RWPE2 (cell line): ENCODE measurements around the gene RSPH1.

Source experiments
- ATAC-seq: fragments of 200-7000 bp; cut with Tn5 transposase; 3 replicates; pipeline ENCODE4 v1.9.1; 2021; ENCODE audit warnings: low read depth
- DNase-seq: peaks from one replicate; pipeline ENCODE4 v3.0.0-alpha.2; 2020; ENCODE audit warnings: low spot score
- H3K27ac ChIP-seq: fragments of 450-650 bp; 2 replicates; pipeline ENCODE4 v1.5.1; 2017; ENCODE audit warnings: mild to moderate bottlenecking; ENCODE audit not compliant: poor library complexity, severe bottlenecking
- H3K27me3 ChIP-seq: fragments of 250-450 bp; sonication (Bioruptor Pico); 2 replicates; pipeline ENCODE4 v1.5.1; 2021; ENCODE audit warnings: mild to moderate bottlenecking, moderate library complexity; ENCODE audit not compliant: insufficient read depth, poor library complexity, severe bottlenecking
- H3K36me3 ChIP-seq: fragments of 250-450 bp; sonication (Bioruptor Pico); 2 replicates; pipeline ENCODE4 v1.5.1; 2020; ENCODE audit warnings: low read depth, mild to moderate bottlenecking, moderate library complexity
- H3K4me1 ChIP-seq: fragments of 250-450 bp; sonication (Bioruptor Pico); 2 replicates; pipeline ENCODE4 v1.5.1; 2021; ENCODE audit warnings: mild to moderate bottlenecking, moderate library complexity; ENCODE audit not compliant: insufficient read depth, poor library complexity, severe bottlenecking
- H3K4me3 ChIP-seq: fragments of 250-450 bp; sonication (Bioruptor Pico); 2 replicates; pipeline ENCODE4 v1.5.1; 2021; ENCODE audit warnings: mild to moderate bottlenecking, moderate library complexity; ENCODE audit not compliant: severe bottlenecking
- H3K9me3 ChIP-seq: fragments of 250-450 bp; sonication (Bioruptor Pico); 2 replicates; pipeline ENCODE4 v1.5.1; 2021; ENCODE audit warnings: mild to moderate bottlenecking, moderate library complexity; ENCODE audit not compliant: severe bottlenecking
- CTCF ChIP-seq: fragments of 450-650 bp; IDR thresholded peaks from one replicate; pipeline ENCODE4 v1.5.1; 2017; ENCODE audit warnings: mild to moderate bottlenecking, moderate library complexity; ENCODE audit not compliant: poor library complexity, severe bottlenecking

Gene RSPH1

GRCh38 chr21:42465008-42465802 is 30.8 kb downstream of the RSPH1 start:
- DNase-seq (no peak), ATAC-seq (no peak)
- Histone ChIP-seq H3K4me1 (no peaks in the 10 kb centered on the region), H3K4me3 (no peak overlapping the region), H3K27me3 (no peaks in the 10 kb centered on the region), H3K36me3 (no peaks in the 10 kb centered on the region), H3K9me3 (no peaks in the 10 kb centered on the region), H3K27ac (no peak overlapping the region)
- no peak for TF ChIP-seq CTCF

GRCh38 chr21:42463861-42464515 is 32.0 kb downstream of the RSPH1 start:
- Histone ChIP-seq H3K27ac (no peak overlapping the region), H3K27me3 (no peaks in the 10 kb centered on the region), H3K4me1 (no peaks in the 10 kb centered on the region), H3K9me3 (no peaks in the 10 kb centered on the region), H3K36me3 (no peaks in the 10 kb centered on the region), H3K4me3 (no peak overlapping the region)
- ATAC-seq (no peak; the same call in 2 of the 3 replicates), DNase-seq (no peak)
- no peak for TF ChIP-seq CTCF

- Histone ChIP-seq H3K9me3 (no peaks in the 10 kb centered on the region), H3K36me3 (no peaks in the 10 kb centered on the region), H3K4me3 (no peak overlapping the region), H3K27me3 (no peaks in the 10 kb centered on the region), H3K4me1 (no peaks in the 10 kb centered on the region), H3K27ac (no peak overlapping the region)
- peak; percentile 25 for DNase-seq
- no peak for ATAC-seq
- TF ChIP-seq CTCF = no peak
These were observed 33.8 kb downstream of the RSPH1 start for GRCh38 chr21:42461881-42462877.

- no peak for ATAC-seq
- H3K27me3 ChIP-seq = no peaks in the 10 kb centered on the region
- H3K27ac ChIP-seq = no peak overlapping the region
- H3K4me3 ChIP-seq = no peak overlapping the region
- no peaks in the 10 kb centered on the region for H3K4me1 ChIP-seq
- TF ChIP-seq CTCF = no peak
- no peaks in the 10 kb centered on the region for H3K36me3 ChIP-seq
- H3K9me3 ChIP-seq = no peaks in the 10 kb centered on the region
- no peak for DNase-seq
These were observed 34.9 kb downstream of the RSPH1 start for GRCh38 chr21:42461185-42461520.
